Erythroblast (primary cell): ENCODE results near the gene IP6K1.

Experiments
- DNase-seq, 2 experiments: peaks; one replicate each; lab custom pipeline; 2025; lab: John Stamatoyannopoulos, UW
- GATA1 ChIP-seq: IDR thresholded peaks from 2 replicates; pipeline ENCODE4 v1.6.1; 2011; ENCODE audit warnings: low read depth, mild to moderate bottlenecking, control low read depth, low read length, moderate library complexity
- POLR2A ChIP-seq: IDR thresholded peaks from 2 replicates; pipeline ENCODE4 v1.6.1; 2011; ENCODE audit warnings: mild to moderate bottlenecking, low read length

IP6K1 gene

GRCh38 chr3:49732597-49732996 lies 53.7 kb downstream of the IP6K1 start:
- no peak for DNase-seq
- TF ChIP-seq POLR2A, result no peak
- no peak for TF ChIP-seq GATA1

- peak; percentile 33 to 76 for DNase-seq
- TF ChIP-seq GATA1 (no peak), POLR2A (no peak)
Observed at GRCh38 chr3:49729966-49730609, 56.3 kb downstream of the IP6K1 start.

GRCh38 chr3:49727924-49728361 lies 58.4 kb downstream of the IP6K1 start:
- TF ChIP-seq POLR2A (no peak), GATA1 (no peak)
- DNase-seq, result no peak

- no peak for DNase-seq
- no peak for TF ChIP-seq POLR2A
- no peak for TF ChIP-seq GATA1
Observed at GRCh38 chr3:49727154-49727923, 59.0 kb downstream of the IP6K1 start.

- DNase-seq, result no peak
- TF ChIP-seq POLR2A (no peak), GATA1 (no peak)
Observed at GRCh38 chr3:49725906-49726681, 60.2 kb downstream of the IP6K1 start.

- DNase-seq, result peak in 1 of 2 experiments; percentile 61
Observed at GRCh38 chr3:49724586-49724985, 61.8 kb downstream of the IP6K1 start.

GRCh38 chr3:49723628-49724551 lies 62.5 kb downstream of the IP6K1 start, which contains the start of gene GMPPB:
TSS of gene GMPPB (minus strand) at chr3:49723951. CDS start at chr3:49723726, 225 bp downstream.
- peak; percentile 97 for DNase-seq
- TF ChIP-seq GATA1 (no peak), POLR2A (peak; percentile 66)

More at GRCh38 chr3:49724586-49724985, 61.8 kb downstream of the IP6K1 start:
- no peak for TF ChIP-seq POLR2A
- no peak for TF ChIP-seq GATA1

- TF ChIP-seq GATA1 (no peak), POLR2A (peak; percentile 47)
Observed at GRCh38 chr3:49723296-49723627, 63.1 kb downstream of the IP6K1 start.

GRCh38 chr3:49722896-49723295 lies 63.4 kb downstream of the IP6K1 start:
- DNase-seq, result no peak
- TF ChIP-seq GATA1 (no peak), POLR2A (no peak)

More at GRCh38 chr3:49723296-49723627, 63.1 kb downstream of the IP6K1 start:
- DNase-seq, result peak; percentile 72 to 74

- no peak for DNase-seq
- no peak for TF ChIP-seq GATA1
- TF ChIP-seq POLR2A, result no peak
Observed at GRCh38 chr3:49721896-49722781, 64.2 kb downstream of the IP6K1 start.

GRCh38 chr3:49721596-49721895 lies 64.8 kb downstream of the IP6K1 start:
- TF ChIP-seq GATA1 (no peak), POLR2A (no peak)
- DNase-seq, result no peak
